Common myeloid progenitor, CD34-positive (primary cell): ENCODE results near the gene ATXN10.

Source experiments
- CTCF ChIA-PET: fragments of 350-600 bp; sonication (Branson Sonifier 250); formaldehyde crosslinking; loops from one replicate; lab custom pipeline; 2021; ENCODE audit warnings: antibody characterized with exemption; lab: Charles Lee
- POLR2A ChIA-PET: fragments of 350-600 bp; sonication (Branson Sonifier 250); formaldehyde crosslinking; loops from one replicate; lab custom pipeline; 2021; ENCODE audit warnings: antibody characterized with exemption; lab: Charles Lee
- DNase-seq, 3 donors: peaks; one replicate each; pipeline versions ENCODE4 v3.0.0 to v3.0.0-alpha.2; 2013
- H3K27ac ChIP-seq, 2 experiments: 1 replicate in 1 of 2; 2 replicates in 1 of 2; pipeline ENCODE4 v1.7.0; 2013; ENCODE audit warnings: inconsistent platforms in 2 of 2, low read length in 2 of 2, mild to moderate bottlenecking in 2 of 2, low read depth in 1 of 2, moderate library complexity in 1 of 2; ENCODE audit not compliant: severe bottlenecking in 2 of 2, insufficient read depth in 1 of 2, poor library complexity in 1 of 2
- H3K27me3 ChIP-seq, 5 experiments: replicated peaks in 2 of 5; 1 replicate in 3 of 5; 2 replicates in 2 of 5; pipeline versions ENCODE4 v1.6.1 to v1.7.0; 2013; ENCODE audit warnings: low read length in 4 of 5, mild to moderate bottlenecking in 2 of 5, moderate library complexity in 2 of 5, inconsistent platforms in 1 of 5; ENCODE audit not compliant: insufficient read depth in 5 of 5, control insufficient read depth in 4 of 5
- H3K36me3 ChIP-seq, 4 experiments: 1 replicate in 2 of 4; 2 replicates in 2 of 4; pipeline versions ENCODE4 v1.6.1 to v1.7.0; 2013; ENCODE audit warnings: low read length in 3 of 4, control low read depth in 1 of 4, mild to moderate bottlenecking in 1 of 4; ENCODE audit not compliant: control insufficient read depth in 4 of 4, insufficient read depth in 4 of 4
- H3K4me1 ChIP-seq, 4 experiments: 1 replicate in 3 of 4; 2 replicates in 1 of 4; pipeline versions ENCODE4 v1.6.1 to v1.7.1; 2013; ENCODE audit warnings: low read length in 3 of 4, mild to moderate bottlenecking in 3 of 4, control low read depth in 1 of 4, inconsistent platforms in 1 of 4, moderate library complexity in 1 of 4; ENCODE audit not compliant: control insufficient read depth in 4 of 4, insufficient read depth in 4 of 4; ENCODE audit errors: control extremely low read depth in 1 of 4
- H3K4me3 ChIP-seq, 7 experiments: 1 replicate in 4 of 7; 2 replicates in 3 of 7; pipeline versions ENCODE4 v1.5.1 to v1.7.0; 2013; ENCODE audit warnings: mild to moderate bottlenecking in 7 of 7, low read length in 6 of 7, moderate library complexity in 6 of 7, inconsistent platforms in 2 of 7, low read depth in 2 of 7, control low read depth in 1 of 7; ENCODE audit not compliant: insufficient read depth in 4 of 7, control insufficient read depth in 1 of 7; ENCODE audit errors: extremely low read depth in 1 of 7
- H3K9me3 ChIP-seq, 5 experiments: 1 replicate in 4 of 5; 2 replicates in 1 of 5; pipeline versions ENCODE4 v1.6.1 to v1.7.1; 2013; ENCODE audit warnings: low read length in 4 of 5, mild to moderate bottlenecking in 2 of 5, inconsistent platforms in 1 of 5, low read depth in 1 of 5, moderate library complexity in 1 of 5; ENCODE audit not compliant: control insufficient read depth in 4 of 5, insufficient read depth in 2 of 5; ENCODE audit errors: control extremely low read depth in 1 of 5
- WGBS: methylation state at CpG from one replicate; pipeline ENCODE4 v1.1.5; 2013; ENCODE audit not compliant: insufficient coverage; 5-methylcytosine and 5-hydroxymethylcytosine counted together

ATXN10 gene

GRCh38 chr22:45845076-45845487 is 173.4 kb downstream of the ATXN10 start:
- ChIA-PET POLR2A (no interaction called here), CTCF (interaction anchor here (1.0 to 1.7 kb wide), 3 partner anchors 13 to 267 kb away, joined by 3 to 4 read pairs (median 3); no protein-coding TSS in a partner anchor)
- Histone ChIP-seq H3K4me1 (peaks cover 0 to 6% (median 3%) of the 10 kb centered on the region in 4 experiments), H3K27me3 (no peaks in the 10 kb centered on the region), H3K9me3 (peaks cover 0 to 6% (median 0%) of the 10 kb centered on the region in 5 experiments), H3K4me3 (no peak overlapping the region), H3K36me3 (peaks cover 10 to 60% (median 27%) of the 10 kb centered on the region in 4 experiments), H3K27ac (no peak overlapping the region)
- DNase-seq, result no peak
- WGBS, result no CpG with 5 or more reads among the region's 5 CpGs

- Histone ChIP-seq H3K36me3 (peaks cover 17 to 65% (median 38%) of the 10 kb centered on the region in 4 experiments), H3K27ac (no peak overlapping the region), H3K4me3 (no peak overlapping the region), H3K27me3 (no peaks in the 10 kb centered on the region), H3K4me1 (peaks cover 0 to 6% (median 3%) of the 10 kb centered on the region in 4 experiments), H3K9me3 (peaks cover 0 to 15% (median 7%) of the 10 kb centered on the region in 5 experiments)
- CTCF ChIA-PET, result no interaction called here
- POLR2A ChIA-PET, result no interaction called here
- DNase-seq, result no peak
- 100% methylated on average over 1 of the region's 3 CpGs for WGBS
Measured at GRCh38 chr22:45846952-45847351, 175.3 kb downstream of the ATXN10 start.

GRCh38 chr22:45848904-45849303 is 177.3 kb downstream of the ATXN10 start:
- Histone ChIP-seq H3K4me3 (no peak overlapping the region), H3K27me3 (no peaks in the 10 kb centered on the region), H3K9me3 (peaks cover 6 to 30% (median 18%) of the 10 kb centered on the region in 5 experiments), H3K36me3 (peaks cover 14 to 68% (median 44%) of the 10 kb centered on the region in 4 experiments), H3K27ac (no peak overlapping the region), H3K4me1 (peaks cover 0 to 3% (median 0%) of the 10 kb centered on the region in 4 experiments)
- DNase-seq, result no peak
- ChIA-PET CTCF (no interaction called here), POLR2A (no interaction called here)
- WGBS, result 100% methylated on average over 2 of the region's 2 CpGs

DNA sequence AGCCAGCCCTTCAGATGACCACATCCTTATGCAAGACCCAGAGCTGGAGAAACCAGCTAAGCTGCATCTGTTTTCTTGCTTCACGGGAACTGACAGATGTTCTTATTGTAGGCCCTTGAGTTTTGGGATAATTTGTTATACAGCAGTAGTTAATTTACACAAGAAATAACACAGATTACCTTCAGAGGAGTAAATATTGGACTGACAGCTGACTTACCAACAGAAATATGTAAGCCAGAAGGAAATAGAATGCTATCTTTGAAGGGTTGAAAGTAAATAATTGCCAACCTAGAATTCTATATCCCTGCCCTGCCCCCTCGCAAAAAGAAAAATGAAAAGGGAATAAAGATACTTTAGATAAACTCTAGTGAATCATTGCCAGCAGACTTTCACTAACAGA is 181.2 kb downstream of the ATXN10 start:
- no CpG with 5 or more reads among the region's 2 CpGs for WGBS
- Histone ChIP-seq H3K27me3 (no peaks in the 10 kb centered on the region), H3K9me3 (peaks cover 8 to 43% (median 18%) of the 10 kb centered on the region in 5 experiments), H3K36me3 (peaks cover 14 to 78% (median 30%) of the 10 kb centered on the region in 4 experiments), H3K27ac (no peak overlapping the region), H3K4me1 (no peaks in the 10 kb centered on the region), H3K4me3 (no peak overlapping the region)
- ChIA-PET POLR2A (no interaction called here), CTCF (interaction anchor here (2.2 kb wide), 1 partner anchor 10 kb away, joined by 11 read pairs; no protein-coding TSS in a partner anchor)
- DNase-seq, result peak in 2 of 3 donors; percentile 44 to 52

DNA sequence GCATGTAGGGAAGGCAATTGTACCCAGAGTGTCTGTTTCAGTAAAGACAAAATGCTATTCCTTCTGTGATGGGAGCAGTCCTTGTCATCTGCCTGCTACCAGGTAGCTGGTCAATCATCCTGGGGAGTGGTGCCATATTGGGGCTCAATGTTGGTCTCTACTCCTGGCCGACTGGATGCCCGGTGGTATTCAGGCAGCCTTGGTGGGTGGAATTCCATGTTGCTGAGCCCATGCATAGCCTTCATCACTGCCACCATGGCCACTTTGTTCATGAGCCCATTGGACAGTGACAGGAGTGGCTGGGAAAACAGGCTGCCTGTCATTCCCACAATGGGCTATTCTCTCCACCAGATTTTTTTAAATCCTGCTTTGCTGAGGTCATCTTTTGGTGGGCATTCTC is 184.3 kb downstream of the ATXN10 start:
- ChIA-PET CTCF (no interaction called here), POLR2A (no interaction called here)
- WGBS, result 100% methylated on average over 2 of the region's 2 CpGs
- DNase-seq, result no peak
- Histone ChIP-seq H3K4me3 (no peak overlapping the region), H3K4me1 (no peaks in the 10 kb centered on the region), H3K27ac (no peak overlapping the region), H3K27me3 (no peaks in the 10 kb centered on the region), H3K36me3 (peaks cover 16 to 51% (median 23%) of the 10 kb centered on the region in 4 experiments), H3K9me3 (peaks cover 8 to 38% (median 18%) of the 10 kb centered on the region in 5 experiments)

DNA sequence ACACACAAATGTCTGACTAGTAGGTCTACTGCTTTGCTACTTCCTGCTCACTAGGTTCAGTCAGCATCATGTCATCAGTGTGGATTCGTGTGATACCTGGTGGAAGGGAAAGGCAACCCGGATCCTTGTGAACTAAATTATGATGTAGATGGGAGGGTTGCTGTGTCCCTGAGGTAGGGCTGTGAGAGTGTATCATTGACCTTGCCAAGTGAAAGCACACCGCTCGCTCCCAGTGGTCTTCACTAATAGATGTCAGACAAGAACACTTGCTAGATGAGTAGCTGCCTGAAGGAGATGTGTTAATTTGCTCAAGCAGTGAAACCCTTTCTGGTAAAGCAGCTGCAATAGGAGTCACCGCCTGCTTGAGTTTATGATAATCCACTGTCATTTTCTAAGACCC is 185.9 kb downstream of the ATXN10 start:
- Histone ChIP-seq H3K4me3 (no peak overlapping the region), H3K36me3 (peaks cover 4 to 36% (median 12%) of the 10 kb centered on the region in 4 experiments), H3K27ac (no peak overlapping the region), H3K27me3 (peaks cover 0 to 8% (median 3%) of the 10 kb centered on the region in 5 experiments), H3K9me3 (peaks cover 5 to 23% (median 8%) of the 10 kb centered on the region in 5 experiments), H3K4me1 (no peaks in the 10 kb centered on the region)
- ChIA-PET POLR2A (no interaction called here), CTCF (no interaction called here)
- DNase-seq, result no peak
- 97% methylated on average over 5 of the region's 5 CpGs for WGBS
